Central memory CD4-positive, alpha-beta T cell (primary cell): ENCODE data around the gene AFF2.

Source experiments
- DNase-seq: peaks from one replicate; pipeline ENCODE4 v3.0.0; 2022

Gene AFF2

DNA sequence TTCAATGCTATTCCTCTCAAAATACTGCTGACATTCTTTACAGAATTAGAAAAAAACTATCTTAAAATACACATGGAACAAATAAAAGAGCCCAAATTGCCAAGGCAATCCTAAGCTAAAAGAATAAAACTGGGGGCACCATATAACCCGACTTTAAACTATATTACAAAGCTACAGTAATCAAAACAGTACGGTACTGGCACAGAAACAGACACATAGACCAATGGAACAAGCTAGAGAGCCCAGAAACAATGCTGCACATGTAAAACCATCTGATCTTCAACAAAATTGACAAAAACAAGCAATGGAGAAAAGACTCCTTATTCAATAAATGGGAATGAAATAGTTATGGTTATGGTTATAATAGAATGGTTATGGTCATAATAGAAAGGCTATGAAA lies 522.1 kb downstream of the AFF2 start:
- no peak for DNase-seq

DNA sequence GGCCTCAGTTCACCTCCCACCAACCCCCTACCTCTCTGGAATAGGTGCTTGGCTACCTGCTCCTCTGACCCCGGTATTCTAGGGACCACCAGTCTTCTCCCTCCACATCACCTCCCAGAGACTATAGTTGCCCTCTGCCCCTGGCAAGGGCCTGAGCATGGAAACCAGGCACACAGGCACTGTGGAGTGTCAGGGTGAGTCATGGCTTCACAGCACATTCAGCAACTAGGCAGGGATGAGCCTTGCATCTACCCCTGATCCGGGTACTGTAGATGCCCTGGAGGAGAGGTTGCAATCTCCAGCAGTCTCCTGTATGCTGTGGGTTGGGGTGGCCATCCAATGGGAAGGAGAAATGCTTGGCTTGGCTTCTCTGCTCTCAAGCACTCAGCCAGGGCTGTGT lies 532.0 kb downstream of the AFF2 start:
- DNase-seq = no peak

DNA sequence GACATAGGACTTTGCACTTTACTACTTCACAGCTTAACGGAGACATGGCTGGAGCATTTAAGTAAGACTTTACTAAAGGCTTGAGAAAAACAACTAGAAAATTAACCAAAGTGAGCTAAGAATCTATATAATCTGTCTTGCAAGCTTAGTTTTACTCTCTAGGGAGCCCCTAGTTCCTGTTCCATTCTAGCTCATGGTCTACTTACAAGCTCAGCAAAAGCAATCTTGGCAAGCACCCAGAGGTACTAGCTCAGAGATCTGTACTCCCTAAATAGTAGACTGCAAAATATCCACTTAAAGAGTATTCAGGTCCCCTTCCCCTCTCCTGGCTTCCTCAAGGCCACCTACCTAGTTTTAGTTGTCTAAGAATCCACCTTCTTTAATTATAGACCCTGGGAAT lies 535.7 kb downstream of the AFF2 start:
- no peak for DNase-seq

GRCh38 chrX:149037281-149037870 lies 537.0 kb downstream of the AFF2 start:
- DNase-seq = no peak

GRCh38 chrX:149039057-149039456 lies 538.6 kb downstream of the AFF2 start:
- DNase-seq = no peak

- no peak for DNase-seq
These were observed 540.6 kb downstream of the AFF2 start for GRCh38 chrX:149040873-149041535.

- DNase-seq = no peak
These were observed 543.0 kb downstream of the AFF2 start for GRCh38 chrX:149043401-149043800.

- DNase-seq = no peak
These were observed 544.1 kb downstream of the AFF2 start for GRCh38 chrX:149044471-149044870.

GRCh38 chrX:149045645-149046210 lies 545.3 kb downstream of the AFF2 start:
- no peak for DNase-seq
